PC-9 (cell line): ENCODE results near the gene OR6S1.

Experiments used
- EZH2 ChIP-seq: fragments of 200-600 bp; sonication (generic); IDR thresholded peaks from 2 replicates; pipeline ENCODE4 v1.8.0; 2017; ENCODE audit warnings: antibody characterized with exemption, low read depth
- TF ChIP-seq, protein P1 (sequence below): fragments of 200-600 bp; sonication (generic); conservative IDR thresholded peaks from 2 replicates; pipeline ENCODE4 v1.6.1; 2017; ENCODE audit warnings: mixed run types, antibody characterized with exemption, mild to moderate bottlenecking, moderate library complexity

DNA sequence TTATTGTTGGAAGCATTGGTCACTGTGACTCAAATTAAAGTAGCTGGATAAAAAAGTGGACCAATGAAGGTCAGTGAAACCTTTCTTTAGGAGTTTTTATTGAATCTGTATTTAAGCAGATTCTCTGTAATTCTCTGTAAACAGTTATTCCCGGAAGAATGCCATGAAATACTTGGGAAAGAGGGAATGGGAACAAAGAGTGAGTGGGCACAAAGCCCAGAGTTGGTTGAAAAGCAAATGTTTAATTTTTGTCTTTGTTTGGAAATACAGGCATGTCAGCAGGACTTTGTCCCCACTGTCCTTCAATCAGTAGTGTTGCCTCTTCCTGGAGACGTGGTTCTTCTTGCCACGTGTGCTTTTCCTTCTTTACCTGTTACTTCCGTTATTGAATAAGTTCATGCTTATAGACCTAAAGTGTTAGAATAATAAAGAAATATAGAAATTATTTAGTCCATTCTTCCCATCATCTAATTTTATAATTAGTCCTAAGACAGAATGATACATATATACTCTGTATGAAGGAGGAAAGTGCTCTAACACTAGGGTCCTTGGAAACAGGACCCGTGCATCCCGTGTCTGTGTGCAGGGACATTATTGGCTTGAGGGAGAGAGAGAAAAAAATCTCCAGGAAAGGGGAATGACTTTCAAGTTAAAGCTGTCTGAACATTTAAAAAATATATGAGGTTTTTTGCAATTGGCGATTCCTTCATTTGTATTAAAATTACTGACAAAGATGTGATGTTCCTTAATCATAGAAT lies 45.1 kb upstream of the OR6S1 start:
- TF ChIP-seq, protein P1, sequence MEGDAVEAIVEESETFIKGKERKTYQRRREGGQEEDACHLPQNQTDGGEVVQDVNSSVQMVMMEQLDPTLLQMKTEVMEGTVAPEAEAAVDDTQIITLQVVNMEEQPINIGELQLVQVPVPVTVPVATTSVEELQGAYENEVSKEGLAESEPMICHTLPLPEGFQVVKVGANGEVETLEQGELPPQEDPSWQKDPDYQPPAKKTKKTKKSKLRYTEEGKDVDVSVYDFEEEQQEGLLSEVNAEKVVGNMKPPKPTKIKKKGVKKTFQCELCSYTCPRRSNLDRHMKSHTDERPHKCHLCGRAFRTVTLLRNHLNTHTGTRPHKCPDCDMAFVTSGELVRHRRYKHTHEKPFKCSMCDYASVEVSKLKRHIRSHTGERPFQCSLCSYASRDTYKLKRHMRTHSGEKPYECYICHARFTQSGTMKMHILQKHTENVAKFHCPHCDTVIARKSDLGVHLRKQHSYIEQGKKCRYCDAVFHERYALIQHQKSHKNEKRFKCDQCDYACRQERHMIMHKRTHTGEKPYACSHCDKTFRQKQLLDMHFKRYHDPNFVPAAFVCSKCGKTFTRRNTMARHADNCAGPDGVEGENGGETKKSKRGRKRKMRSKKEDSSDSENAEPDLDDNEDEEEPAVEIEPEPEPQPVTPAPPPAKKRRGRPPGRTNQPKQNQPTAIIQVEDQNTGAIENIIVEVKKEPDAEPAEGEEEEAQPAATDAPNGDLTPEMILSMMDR: no peak
- TF ChIP-seq EZH2: no peak
